HUES64 (cell line): ENCODE measurements around the gene SHC1.

Source experiments
- H3K27ac ChIP-seq: 2 replicates; pipeline ENCODE4 v1.7.0; 2013; ENCODE audit warnings: low read depth, low read length, inconsistent platforms
- H3K27me3 ChIP-seq: 2 replicates; pipeline ENCODE4 v1.6.1; 2013; ENCODE audit warnings: mild to moderate bottlenecking, low read length; ENCODE audit not compliant: insufficient read depth
- H3K36me3 ChIP-seq: 2 replicates; pipeline ENCODE4 v1.6.1; 2013; ENCODE audit warnings: mild to moderate bottlenecking, low read length; ENCODE audit not compliant: insufficient read depth
- H3K4me1 ChIP-seq: 2 replicates; pipeline ENCODE4 v1.6.1; 2013; ENCODE audit warnings: mild to moderate bottlenecking, low read length, moderate library complexity; ENCODE audit not compliant: insufficient read depth
- H3K4me3 ChIP-seq: 2 replicates; pipeline ENCODE4 v1.5.1; 2013; ENCODE audit warnings: mild to moderate bottlenecking, low read length, moderate library complexity
- H3K9ac ChIP-seq: 2 replicates; pipeline ENCODE4 v1.6.1; 2013; ENCODE audit warnings: mild to moderate bottlenecking, low read depth, low read length
- H3K9me3 ChIP-seq: 2 replicates; pipeline ENCODE4 v1.6.1; 2013; ENCODE audit warnings: low read depth, low read length; ENCODE audit not compliant: insufficient read depth
- WGBS: fragments of 150-250, 120-280 bp; methylation state at CpG from one replicate; pipeline ENCODE4 v1.1.7; 2013; ENCODE audit warnings: missing lambda C conversion rate; 5-methylcytosine and 5-hydroxymethylcytosine counted together

Gene SHC1

GRCh38 chr1:155005076-155006011 lies 34.8 kb upstream of the SHC1 start:
- WGBS, result 73% methylated on average over 12 of the region's 17 CpGs
- Histone ChIP-seq H3K9ac (peak overlapping the region; percentile 33; the same call in 1 of the 2 replicates), H3K36me3 (no peaks in the 10 kb centered on the region), H3K27me3 (no peaks in the 10 kb centered on the region), H3K27ac (peak overlapping the region; percentile 65; the same call in 1 of the 2 replicates), H3K4me3 (no peak overlapping the region), H3K4me1 (peaks cover 16% of the 10 kb centered on the region), H3K9me3 (no peaks in the 10 kb centered on the region)

DNA sequence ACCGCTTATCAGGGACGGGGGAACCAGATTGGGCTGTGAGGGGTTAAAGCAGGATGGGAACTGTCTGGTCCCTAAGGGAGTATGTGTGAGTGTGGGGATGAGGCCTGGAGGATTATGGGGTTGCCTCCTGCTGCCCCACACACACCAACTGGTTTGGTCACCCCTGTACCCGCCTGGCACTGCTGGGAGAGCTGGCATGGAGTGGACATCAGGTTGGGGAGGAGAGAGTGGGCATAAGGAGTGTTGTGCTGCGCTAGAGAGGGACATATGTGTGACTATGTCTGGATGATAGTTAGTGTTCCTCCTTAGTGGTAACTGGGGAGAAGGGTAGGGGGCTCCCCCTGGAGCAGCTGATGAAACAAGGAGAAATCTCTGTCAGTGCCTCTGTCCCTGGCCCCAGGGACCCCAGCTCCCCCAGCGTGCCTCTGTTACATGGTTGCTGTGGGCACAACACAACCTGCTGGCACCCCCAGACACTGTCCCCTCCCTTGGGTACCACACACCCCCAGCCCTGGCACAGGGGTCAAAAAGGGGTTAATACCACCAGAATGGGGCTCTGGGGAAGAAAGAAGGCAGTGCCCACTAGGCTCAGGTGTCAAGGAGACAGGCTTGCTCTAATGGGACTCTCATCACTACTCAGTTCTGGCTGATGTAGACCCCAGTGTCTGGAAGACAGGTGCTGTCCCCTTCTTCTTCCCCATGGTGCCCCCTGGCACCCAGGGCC lies 34.0 kb upstream of the SHC1 start:
- Histone ChIP-seq H3K27me3 (no peaks in the 10 kb centered on the region), H3K9me3 (no peaks in the 10 kb centered on the region), H3K4me1 (peaks cover 18% of the 10 kb centered on the region), H3K27ac (peak overlapping the region; percentile 65; the same call in 1 of the 2 replicates), H3K36me3 (no peaks in the 10 kb centered on the region), H3K4me3 (peak overlapping the region; percentile 95), H3K9ac (peak overlapping the region; percentile 33; the same call in 1 of the 2 replicates)
- WGBS, result 34% methylated on average over 5 of the region's 5 CpGs

DNA sequence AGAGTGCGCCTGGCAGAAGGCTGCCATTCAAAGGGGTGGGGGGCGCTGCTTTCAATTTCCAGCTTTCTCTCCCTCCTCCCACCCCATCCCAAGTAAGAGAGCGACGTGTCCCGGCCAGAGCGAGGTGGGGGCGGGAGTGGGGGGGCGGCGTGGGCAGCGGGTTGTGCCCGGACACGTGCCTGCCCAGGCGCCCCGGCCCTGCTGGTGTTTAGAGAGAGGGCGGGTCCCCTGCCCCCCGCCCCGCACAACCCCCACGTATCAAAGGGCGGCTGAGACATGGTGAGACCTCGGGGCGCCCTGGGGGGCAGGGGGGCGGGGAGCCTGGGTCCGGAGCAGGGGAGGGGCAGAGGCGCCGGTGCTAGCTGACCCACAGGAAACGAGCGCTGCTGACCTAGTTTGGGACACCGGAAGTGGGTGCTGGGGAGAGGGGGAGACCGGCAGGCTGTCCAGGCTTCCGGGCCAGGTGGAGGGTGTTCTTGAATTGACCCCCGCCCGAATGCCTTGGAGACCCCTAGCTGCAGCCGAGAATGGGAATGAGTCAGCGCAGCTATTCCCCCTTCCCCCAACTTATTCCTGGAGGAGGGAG lies 33.3 kb upstream of the SHC1 start:
- Histone ChIP-seq H3K4me1 (peaks cover 16% of the 10 kb centered on the region), H3K36me3 (no peaks in the 10 kb centered on the region), H3K9ac (peak overlapping the region; percentile 73), H3K9me3 (no peaks in the 10 kb centered on the region), H3K27me3 (no peaks in the 10 kb centered on the region), H3K4me3 (peak overlapping the region; percentile 95), H3K27ac (peak overlapping the region; percentile 65; the same call in 1 of the 2 replicates)
- 1% methylated on average over 22 of the region's 34 CpGs for WGBS

DNA sequence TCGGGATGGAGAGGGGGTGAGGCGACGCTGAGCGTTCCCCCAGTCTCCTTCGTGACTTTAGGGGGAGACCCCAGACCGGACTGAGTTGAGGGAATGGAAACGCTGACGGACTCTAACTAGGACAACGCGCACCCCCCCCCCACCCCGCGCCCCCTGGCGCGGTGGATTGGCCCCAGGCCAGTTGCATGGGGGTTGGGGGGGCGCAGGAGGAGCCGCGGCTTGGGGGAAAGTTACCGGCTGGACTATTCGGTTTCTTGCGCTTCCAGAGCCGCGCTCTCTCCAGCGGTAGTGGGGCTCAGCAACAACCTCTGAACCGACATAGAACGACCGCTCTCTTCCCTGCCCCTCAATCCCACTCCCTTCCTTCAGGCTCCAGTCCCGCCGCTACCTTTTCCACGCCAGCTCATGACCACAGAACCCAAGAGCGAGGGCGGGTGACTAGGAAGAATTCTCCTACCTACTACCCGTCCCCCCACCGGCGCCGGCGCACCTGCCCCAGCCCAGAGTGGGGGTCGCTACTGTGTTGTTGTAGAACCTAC lies 32.7 kb upstream of the SHC1 start:
- H3K27ac ChIP-seq, result peak overlapping the region; percentile 65; the same call in 1 of the 2 replicates
- H3K27me3 ChIP-seq, result no peaks in the 10 kb centered on the region
- H3K9me3 ChIP-seq, result no peaks in the 10 kb centered on the region
- H3K4me1 ChIP-seq, result peaks cover 10% of the 10 kb centered on the region
- under 1% methylated on average over 37 of the region's 37 CpGs for WGBS
- H3K36me3 ChIP-seq, result no peaks in the 10 kb centered on the region
- H3K9ac ChIP-seq, result peak overlapping the region; percentile 73
- H3K4me3 ChIP-seq, result peak overlapping the region; percentile 95

DNA sequence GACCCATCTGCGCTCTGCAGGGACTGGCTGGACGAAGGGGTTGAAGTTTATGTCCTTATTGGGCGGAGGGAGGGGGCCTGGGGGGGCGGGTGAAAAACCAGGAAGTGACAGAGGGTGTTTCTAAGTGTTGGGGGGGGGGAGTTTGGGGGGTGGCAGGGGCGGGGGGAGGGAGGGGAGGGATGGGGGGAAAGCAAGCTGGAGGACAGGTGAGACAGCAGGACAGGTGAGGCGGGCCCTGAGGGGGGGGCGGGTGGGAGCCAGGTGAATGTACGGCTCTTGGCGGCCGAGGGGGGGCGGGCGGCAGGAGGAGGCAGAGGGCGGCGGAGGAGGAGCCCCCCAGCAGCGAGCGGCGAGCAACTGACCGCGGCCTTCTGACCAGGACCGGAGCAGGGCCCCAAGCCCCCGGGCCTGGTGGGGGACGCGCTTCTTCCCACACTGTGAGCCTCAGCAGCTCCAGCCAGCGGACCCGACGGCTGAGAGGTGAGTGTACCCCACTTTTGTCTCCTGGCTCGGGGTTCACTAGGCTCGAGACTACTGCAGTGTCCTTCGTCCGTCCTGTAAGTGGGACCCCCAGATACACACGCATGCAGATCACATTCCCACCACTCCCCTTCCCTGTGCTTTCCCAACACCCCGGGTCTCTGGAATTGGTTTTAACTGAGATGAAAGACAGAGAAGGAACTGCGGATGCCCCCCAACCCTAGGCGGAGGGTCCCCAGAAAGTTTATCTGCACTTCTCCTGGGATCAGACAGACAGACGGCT lies 32.1 kb upstream of the SHC1 start, which contains the start of gene ZBTB7B:
Gene ZBTB7B (plus strand): TSS at position 339 of the 763 bp plus-strand sequence. CDS start 11,859 bp downstream, outside the sequence.
- Histone ChIP-seq H3K9ac (peak within 1 kb of the TSS; percentile 84), H3K4me1 (peaks cover 10% of the 10 kb centered on the region), H3K36me3 (no peaks in the 10 kb centered on the region), H3K4me3 (peak within 1 kb of the TSS; percentile 95), H3K27me3 (no peaks in the 10 kb centered on the region), H3K9me3 (no peaks in the 10 kb centered on the region), H3K27ac (peak within 1 kb of the TSS; percentile 97; the same call in 1 of the 2 replicates)
- WGBS, result under 1% methylated on average over 30 of the region's 35 CpGs

- no peaks in the 10 kb centered on the region for H3K9me3 ChIP-seq
- no peaks in the 10 kb centered on the region for H3K36me3 ChIP-seq
- WGBS, result under 1% methylated on average over 35 of the region's 38 CpGs
- no peaks in the 10 kb centered on the region for H3K27me3 ChIP-seq
- H3K9ac ChIP-seq, result peak overlapping the region; percentile 84
- peak overlapping the region; percentile 97; the same call in 1 of the 2 replicates for H3K27ac ChIP-seq
- peaks cover 10% of the 10 kb centered on the region for H3K4me1 ChIP-seq
- peak overlapping the region; percentile 82 for H3K4me3 ChIP-seq
Measured at GRCh38 chr1:155001675-155002463, 31.3 kb upstream of the SHC1 start.

DNA sequence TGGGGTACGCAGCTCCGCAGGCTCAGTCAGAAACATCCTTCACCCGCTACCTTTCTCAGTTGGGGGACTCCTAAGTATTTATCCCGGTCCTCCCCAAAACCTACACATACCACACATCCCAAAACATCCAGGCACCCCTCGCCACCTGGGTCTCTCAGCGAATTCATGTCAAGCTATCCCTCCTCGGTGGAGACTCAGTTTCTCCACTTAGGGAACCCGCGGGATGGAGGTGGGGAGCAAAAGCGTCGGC lies 30.8 kb upstream of the SHC1 start:
- WGBS, result under 1% methylated on average over 11 of the region's 11 CpGs
- Histone ChIP-seq H3K27ac (peak overlapping the region; percentile 97), H3K27me3 (no peaks in the 10 kb centered on the region), H3K4me3 (peak overlapping the region; percentile 82), H3K36me3 (no peaks in the 10 kb centered on the region), H3K9me3 (no peaks in the 10 kb centered on the region), H3K9ac (peak overlapping the region; percentile 84), H3K4me1 (peaks cover 10% of the 10 kb centered on the region)

GRCh38 chr1:155000726-155001424 lies 30.3 kb upstream of the SHC1 start:
- Histone ChIP-seq H3K4me1 (peaks cover 11% of the 10 kb centered on the region), H3K4me3 (peak overlapping the region; percentile 82), H3K36me3 (no peaks in the 10 kb centered on the region), H3K27me3 (no peaks in the 10 kb centered on the region), H3K9ac (peak overlapping the region; percentile 84), H3K27ac (peak overlapping the region; percentile 97), H3K9me3 (no peaks in the 10 kb centered on the region)
- WGBS, result 1% methylated on average over 43 of the region's 43 CpGs

GRCh38 chr1:155000411-155000725 lies 29.8 kb upstream of the SHC1 start:
- Histone ChIP-seq H3K27me3 (no peaks in the 10 kb centered on the region), H3K36me3 (no peaks in the 10 kb centered on the region), H3K9me3 (no peaks in the 10 kb centered on the region), H3K9ac (peak overlapping the region; percentile 78), H3K4me3 (peak overlapping the region; percentile 82), H3K27ac (peak overlapping the region; percentile 97), H3K4me1 (peaks cover 13% of the 10 kb centered on the region)
- 2% methylated on average over 7 of the region's 13 CpGs for WGBS
